Amniotic epithelial cell (primary cell): Measurements from ENCODE around the gene GSPT2.
"Not testable (repeated sequence)": the region's sequence is repeated elsewhere in the genome, so short reads cannot be mapped to it uniquely, and the experiment has no call there.

Experiments
- DNase-seq: peaks from one replicate; pipeline ENCODE4 v3.0.0-alpha.2; 2010; ENCODE audit warnings: low read depth

Gene GSPT2

GRCh38 chrX:51743179-51743957 is at the start of gene GSPT2:
GSPT2 (plus strand) TSS chrX:51743442; CDS start chrX:51743627, 185 bp downstream.
- DNase-seq, result peak; percentile 82

GRCh38 chrX:51694254-51694653 is 49.0 kb upstream of the GSPT2 start:
- DNase-seq, result no peak

- no peak for DNase-seq
Measured at GRCh38 chrX:51697397-51697796, 45.8 kb upstream of the GSPT2 start.

GRCh38 chrX:51710277-51711164 is 32.7 kb upstream of the GSPT2 start, which contains the start of gene CENPVL1:
CENPVL1 (plus strand) TSS chrX:51710512; CDS start chrX:51710512, 0 bp downstream.
- DNase-seq, result not testable (repeated sequence)

- DNase-seq, result not testable (repeated sequence)
Measured at GRCh38 chrX:51712943-51713647, 30.1 kb upstream of the GSPT2 start.

GRCh38 chrX:51728202-51728601 is 15.0 kb upstream of the GSPT2 start:
- DNase-seq, result no peak

GRCh38 chrX:51737091-51737490 is 6.2 kb upstream of the GSPT2 start:
- DNase-seq, result no peak

GRCh38 chrX:51742586-51742985 is 656 bp upstream of the GSPT2 start:
- no peak for DNase-seq

GRCh38 chrX:51747671-51748070 is 4.4 kb downstream of the GSPT2 start:
- peak; percentile 57 for DNase-seq

GRCh38 chrX:51759055-51759839 is 16.0 kb downstream of the GSPT2 start:
- DNase-seq, result no peak

GRCh38 chrX:51760657-51761056 is 17.4 kb downstream of the GSPT2 start:
- DNase-seq, result peak; percentile 84

GRCh38 chrX:51766546-51766945 is 23.3 kb downstream of the GSPT2 start:
- no peak for DNase-seq

GRCh38 chrX:51776851-51777250 is 33.6 kb downstream of the GSPT2 start:
- no peak for DNase-seq

GRCh38 chrX:51779306-51779705 is 36.1 kb downstream of the GSPT2 start:
- DNase-seq, result no peak

GRCh38 chrX:51795136-51795535 is 51.9 kb downstream of the GSPT2 start:
- no peak for DNase-seq
